NCI-H187 treated with DMSO at 0.1 percent for 48 hours (cell line): ENCODE data around the gene SNX1.
A peak's percentile ranks its signal among the peaks of the same experiment; 100 is the strongest.
"Not testable (repeated sequence)": the region's sequence is repeated elsewhere in the genome, so short reads cannot be mapped to it uniquely, and the experiment has no call there.

Experiments used
- DNase-seq: peaks from one replicate; lab custom pipeline; 2025; lab: John Stamatoyannopoulos, UW

SNX1 gene

GRCh38 chr15:64095795-64096667 is at the start of gene SNX1:
TSS of gene SNX1 (plus strand) at chr15:64095982. CDS start at chr15:64096014, 32 bp downstream.
- DNase-seq = peak; percentile 54

GRCh38 chr15:64046421-64047153 is 49.2 kb upstream of the SNX1 start, which contains the start of gene DAPK2:
TSS of gene DAPK2 (minus strand) at chr15:64046485. CDS start at chr15:64040261, 6,224 bp downstream.
- no peak for DNase-seq

GRCh38 chr15:64048781-64049460 is 46.9 kb upstream of the SNX1 start:
- no peak for DNase-seq

- no peak for DNase-seq
Observed at GRCh38 chr15:64050281-64051092, 45.3 kb upstream of the SNX1 start.

GRCh38 chr15:64051093-64051402 is 44.7 kb upstream of the SNX1 start:
- no peak for DNase-seq

- DNase-seq = no peak
Observed at GRCh38 chr15:64051407-64052259, 44.1 kb upstream of the SNX1 start.

GRCh38 chr15:64052925-64053491 is 42.8 kb upstream of the SNX1 start:
- no peak for DNase-seq

GRCh38 chr15:64053674-64054073 is 42.1 kb upstream of the SNX1 start:
- DNase-seq = not testable (repeated sequence)

GRCh38 chr15:64058279-64058678 is 37.5 kb upstream of the SNX1 start:
- DNase-seq = no peak

- DNase-seq = not testable (repeated sequence)
Observed at GRCh38 chr15:64059104-64059503, 36.7 kb upstream of the SNX1 start.

- no peak for DNase-seq
Observed at GRCh38 chr15:64060716-64061115, 35.1 kb upstream of the SNX1 start.

- DNase-seq = no peak
Observed at GRCh38 chr15:64066451-64066850, 29.3 kb upstream of the SNX1 start.

- DNase-seq = no peak
Observed at GRCh38 chr15:64067564-64068030, 28.2 kb upstream of the SNX1 start.

GRCh38 chr15:64068133-64068532 is 27.6 kb upstream of the SNX1 start:
- no peak for DNase-seq

GRCh38 chr15:64070106-64070505 is 25.7 kb upstream of the SNX1 start:
- DNase-seq = no peak

- DNase-seq = no peak
Observed at GRCh38 chr15:64070965-64071851, 24.6 kb upstream of the SNX1 start.

GRCh38 chr15:64071931-64072765 is 23.6 kb upstream of the SNX1 start:
- no peak for DNase-seq

- DNase-seq = no peak
Observed at GRCh38 chr15:64072812-64073211, 23.0 kb upstream of the SNX1 start.
